Cardiac muscle cell (in vitro differentiated cells and primary cell): ENCODE measurements around the gene AK4. TPM values are rescaled to one million over a fixed set of nuclear protein-coding genes. Genes with fewer than 3 reads are reported as not detected.

ENCODE experiments used
- DNase-seq, 2 donors: peaks; one replicate each; pipeline versions ENCODE4 v3.0.0 to v3.0.0-alpha.2; 2010 to 2017; ENCODE audit warnings: low read depth in 1 of 2, low spot score in 1 of 2
- H3K27ac ChIP-seq: fragments of 200-600 bp; sonication (generic); 2 replicates; pipeline ENCODE4 v1.5.1; 2016
- H3K27me3 ChIP-seq: fragments of 200-600 bp; sonication (generic); 2 replicates; pipeline ENCODE4 v1.6.0; 2016; ENCODE audit warnings: control low read depth
- H3K36me3 ChIP-seq: fragments of 200-600 bp; sonication (generic); 2 replicates; pipeline ENCODE4 v1.5.1; 2016; ENCODE audit warnings: control low read depth
- H3K4me1 ChIP-seq: fragments of 200-600 bp; sonication (generic); 2 replicates; pipeline ENCODE4 v1.8.1; 2017; ENCODE audit warnings: low read depth, mild to moderate bottlenecking, mixed run types
- H3K4me3 ChIP-seq: fragments of 200-600 bp; sonication (generic); 2 replicates; pipeline ENCODE4 v1.5.1; 2016; ENCODE audit warnings: mild to moderate bottlenecking
- H3K9me3 ChIP-seq: fragments of 200-600 bp; sonication (generic); 2 replicates; pipeline ENCODE4 v1.5.1; 2017; ENCODE audit warnings: low read depth, mild to moderate bottlenecking, control low read depth
- CTCF ChIP-seq: IDR thresholded peaks from 2 replicates; pipeline ENCODE4 v1.5.1; 2012; ENCODE audit warnings: low read depth, mild to moderate bottlenecking, low read length
- polyA plus RNA-seq: library from polyadenylated mRNA; unstranded; fragments of >200 nt; fragmentation: Nextera tagmentation; extraction: Ambion mirVana; gene quantifications from 2 replicates; pipeline ENCODE4 v1.2.1, GENCODE V29; 2016
- total RNA-seq: library from RNA; depleted of rRNA; stranded (reverse); fragments of >200 nt; gene quantifications from 2 replicates; pipeline ENCODE4 v1.2.3, GENCODE V29; 2016

The AK4 gene
- total and polyA plus RNA-seq, 2 experiments from 2014 or later = 93.1 to 133 TPM

- TF ChIP-seq CTCF = no peak
- Histone ChIP-seq H3K4me1 (peaks cover 21% of the 10 kb centered on the region), H3K27ac (no peak overlapping the region), H3K4me3 (no peak overlapping the region), H3K36me3 (no peaks in the 10 kb centered on the region), H3K9me3 (no peaks in the 10 kb centered on the region), H3K27me3 (no peaks in the 10 kb centered on the region)
- DNase-seq = no peak
Measured at GRCh38 chr1:65259816-65260215, 111.8 kb downstream of the AK4 start.

- H3K4me3 ChIP-seq = no peak overlapping the region
- H3K36me3 ChIP-seq = no peaks in the 10 kb centered on the region
- H3K9me3 ChIP-seq = no peaks in the 10 kb centered on the region
- no peak for TF ChIP-seq CTCF
- no peaks in the 10 kb centered on the region for H3K27me3 ChIP-seq
- H3K27ac ChIP-seq = no peak overlapping the region
- DNase-seq = no peak
- peaks cover 22% of the 10 kb centered on the region for H3K4me1 ChIP-seq
Measured at GRCh38 chr1:65260851-65261473, 113.0 kb downstream of the AK4 start.

- H3K4me3 ChIP-seq = no peak overlapping the region
- TF ChIP-seq CTCF = no peak
- no peaks in the 10 kb centered on the region for H3K36me3 ChIP-seq
- H3K27ac ChIP-seq = no peak overlapping the region
- H3K27me3 ChIP-seq = no peaks in the 10 kb centered on the region
- H3K4me1 ChIP-seq = peaks cover 25% of the 10 kb centered on the region
- no peak for DNase-seq
- no peaks in the 10 kb centered on the region for H3K9me3 ChIP-seq
Measured at GRCh38 chr1:65263286-65263685, 115.3 kb downstream of the AK4 start.

- DNase-seq = peak; percentile 59 to 62
Measured at GRCh38 chr1:65264197-65264929, 116.4 kb downstream of the AK4 start.

GRCh38 chr1:65265296-65265650, 117.3 kb downstream of the AK4 start:
- no peak overlapping the region for H3K27ac ChIP-seq
- peaks cover 28% of the 10 kb centered on the region for H3K4me1 ChIP-seq
- H3K27me3 ChIP-seq = no peaks in the 10 kb centered on the region
- H3K9me3 ChIP-seq = no peaks in the 10 kb centered on the region
- H3K4me3 ChIP-seq = peak overlapping the region; percentile 35
- no peaks in the 10 kb centered on the region for H3K36me3 ChIP-seq
- no peak for DNase-seq
- no peak for TF ChIP-seq CTCF

More at GRCh38 chr1:65264197-65264929, 116.4 kb downstream of the AK4 start:
- no peak for TF ChIP-seq CTCF
- Histone ChIP-seq H3K4me3 (no peak overlapping the region), H3K27ac (no peak overlapping the region), H3K9me3 (no peaks in the 10 kb centered on the region), H3K4me1 (peaks cover 28% of the 10 kb centered on the region), H3K27me3 (no peaks in the 10 kb centered on the region), H3K36me3 (no peaks in the 10 kb centered on the region)
